DOHH2 (cell line): Measurements from ENCODE around the gene DMBT1.

ENCODE experiments used
- CTCF ChIP-seq: fragments of 200-600 bp; sonication (generic); IDR thresholded peaks from one replicate; pipeline ENCODE4 v1.5.1; 2014; ENCODE audit warnings: antibody characterized with exemption, mild to moderate bottlenecking, low read depth, low read length; ENCODE audit not compliant: poor library complexity, severe bottlenecking
- EZH2phosphoT487 ChIP-seq: fragments of 200-600 bp; sonication (generic); IDR thresholded peaks from 2 replicates; pipeline ENCODE4 v1.6.1; 2017; ENCODE audit warnings: borderline replicate concordance, mild to moderate bottlenecking, antibody characterized with exemption, low read length, moderate library complexity, mixed read lengths

DNA sequence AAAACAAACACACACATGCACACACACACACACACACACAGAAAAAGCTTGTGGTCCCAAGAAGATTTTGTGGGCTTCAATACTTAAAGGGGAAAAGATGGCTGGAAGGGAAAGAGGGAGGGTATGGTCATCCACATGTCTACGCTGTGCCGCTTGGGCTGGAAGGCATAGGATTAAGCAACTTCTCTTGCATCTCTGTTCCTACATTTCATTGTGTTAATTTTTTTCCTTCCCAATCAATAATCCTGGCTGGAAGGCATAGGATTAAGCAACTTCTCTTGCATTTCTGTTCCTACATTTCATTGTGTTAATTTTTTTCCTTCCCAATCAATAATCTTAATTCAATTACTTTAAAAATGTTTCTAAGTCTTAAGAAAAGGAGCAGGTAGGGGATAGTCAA is 108.5 kb downstream of the DMBT1 start:
- TF ChIP-seq EZH2phosphoT487, result no peak
- TF ChIP-seq CTCF, result no peak
